GM18520 (cell line): ENCODE data around the gene PRR35.

ENCODE experiments used
- ATAC-seq: cut with Tn5 transposase; IDR thresholded peaks from one replicate; pipeline ENCODE4 v1.9.1; 2021; ENCODE audit not compliant: unreplicated experiment

The PRR35 gene

DNA sequence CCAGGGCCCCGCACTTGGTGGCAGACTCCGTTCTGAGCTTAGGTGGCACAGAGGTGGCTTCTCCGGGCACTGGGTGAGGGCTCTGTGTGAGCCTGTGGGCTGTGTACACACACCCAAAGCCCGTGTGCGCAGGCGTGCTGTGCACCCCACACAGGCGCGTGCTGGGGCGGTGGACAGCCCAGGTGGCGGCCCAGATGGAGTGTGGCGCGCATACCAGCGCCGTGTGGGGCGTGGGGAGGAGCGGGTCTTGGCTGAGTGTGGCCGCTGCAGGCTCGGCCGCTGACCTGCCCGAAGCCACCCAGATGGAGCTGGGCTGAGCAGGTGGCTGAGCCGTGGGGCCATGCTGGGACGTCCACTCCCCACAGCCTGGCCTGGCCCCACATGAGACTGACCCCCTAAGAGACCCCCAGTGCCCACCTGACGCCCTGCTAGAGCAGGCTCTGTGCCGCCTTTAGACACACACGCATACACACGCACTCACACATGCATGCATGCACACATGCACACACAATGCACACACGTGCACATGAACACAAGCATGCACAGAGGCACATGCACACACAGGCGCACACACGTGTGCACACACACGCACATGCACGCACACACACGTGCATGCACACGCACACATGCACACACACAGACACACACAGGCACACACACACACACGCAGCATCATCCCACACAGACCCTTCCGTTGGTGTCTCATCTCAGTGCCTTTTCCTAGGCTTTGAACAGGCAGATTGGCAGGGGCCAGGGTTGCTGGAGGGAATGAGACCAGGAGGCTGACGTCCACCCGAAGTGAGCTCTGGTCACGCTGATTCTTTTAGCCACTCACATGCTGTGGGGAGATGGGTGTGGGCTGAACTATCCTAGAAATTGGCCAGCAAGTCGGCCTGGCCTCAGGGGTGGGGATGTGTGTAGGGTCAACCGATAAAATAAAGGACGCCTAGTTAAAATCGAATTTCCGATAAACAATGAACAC lies 2.1 kb downstream of the PRR35 start:
- ATAC-seq = no peak

DNA sequence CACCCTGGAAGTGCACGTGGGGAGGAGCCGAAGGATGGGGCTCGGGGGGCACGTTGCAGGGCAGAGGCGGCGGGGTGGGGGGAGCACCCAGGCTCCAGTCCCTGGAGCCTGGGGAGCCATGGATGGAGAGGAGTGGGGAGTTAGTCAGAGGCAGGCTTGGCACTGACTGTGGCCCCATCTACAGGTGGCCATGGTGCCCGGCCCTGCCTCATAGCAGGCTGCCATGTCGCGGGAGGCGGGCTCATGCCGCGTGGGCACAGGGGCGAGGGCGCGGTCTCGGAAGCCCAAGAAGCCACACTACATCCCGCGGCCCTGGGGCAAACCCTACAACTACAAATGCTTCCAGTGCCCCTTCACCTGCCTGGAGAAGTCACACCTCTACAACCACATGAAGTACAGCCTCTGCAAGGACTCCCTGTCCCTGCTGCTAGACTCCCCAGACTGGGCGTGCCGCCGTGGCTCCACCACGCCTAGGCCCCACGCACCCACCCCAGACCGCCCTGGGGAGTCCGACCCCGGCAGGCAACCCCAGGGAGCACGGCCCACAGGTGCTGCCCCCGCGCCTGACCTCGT lies 3.0 kb downstream of the PRR35 start:
- ATAC-seq = no peak

DNA sequence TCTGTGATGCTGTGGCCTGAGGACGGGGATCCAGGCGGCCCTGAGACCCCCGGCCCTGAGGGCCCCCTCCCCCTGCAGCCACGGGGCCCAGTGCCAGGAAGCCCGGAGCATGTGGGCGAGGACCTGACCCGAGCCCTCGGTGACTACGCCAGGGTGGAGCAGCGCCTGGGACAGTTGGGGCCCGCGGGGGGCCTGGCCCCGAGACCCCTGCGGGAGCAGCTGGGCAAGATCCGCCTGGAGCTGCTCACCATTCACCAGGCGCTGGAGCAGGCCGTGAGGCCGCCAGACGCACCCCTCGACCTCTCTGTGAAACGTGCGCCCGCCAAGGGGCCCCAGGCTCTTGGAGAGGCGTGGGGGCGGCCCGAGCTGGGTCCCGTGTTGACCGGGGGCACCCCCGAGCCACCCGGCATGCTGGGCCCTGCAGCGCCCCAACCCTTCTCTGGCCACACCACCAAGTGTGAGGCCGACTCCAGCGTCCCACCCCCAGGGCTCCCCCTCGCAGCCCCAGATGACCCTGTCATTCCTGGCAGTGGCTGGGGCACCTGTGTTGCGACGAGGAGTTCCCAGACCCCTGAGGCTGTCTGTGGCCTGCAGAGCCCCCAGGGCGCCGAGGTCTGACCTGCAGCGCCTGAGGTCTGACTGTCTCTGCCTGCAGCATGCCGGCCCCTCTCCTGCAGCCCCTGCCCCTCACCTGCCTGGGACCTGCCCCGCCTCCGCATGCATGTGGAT lies 4.7 kb downstream of the PRR35 start:
- ATAC-seq = no peak

DNA sequence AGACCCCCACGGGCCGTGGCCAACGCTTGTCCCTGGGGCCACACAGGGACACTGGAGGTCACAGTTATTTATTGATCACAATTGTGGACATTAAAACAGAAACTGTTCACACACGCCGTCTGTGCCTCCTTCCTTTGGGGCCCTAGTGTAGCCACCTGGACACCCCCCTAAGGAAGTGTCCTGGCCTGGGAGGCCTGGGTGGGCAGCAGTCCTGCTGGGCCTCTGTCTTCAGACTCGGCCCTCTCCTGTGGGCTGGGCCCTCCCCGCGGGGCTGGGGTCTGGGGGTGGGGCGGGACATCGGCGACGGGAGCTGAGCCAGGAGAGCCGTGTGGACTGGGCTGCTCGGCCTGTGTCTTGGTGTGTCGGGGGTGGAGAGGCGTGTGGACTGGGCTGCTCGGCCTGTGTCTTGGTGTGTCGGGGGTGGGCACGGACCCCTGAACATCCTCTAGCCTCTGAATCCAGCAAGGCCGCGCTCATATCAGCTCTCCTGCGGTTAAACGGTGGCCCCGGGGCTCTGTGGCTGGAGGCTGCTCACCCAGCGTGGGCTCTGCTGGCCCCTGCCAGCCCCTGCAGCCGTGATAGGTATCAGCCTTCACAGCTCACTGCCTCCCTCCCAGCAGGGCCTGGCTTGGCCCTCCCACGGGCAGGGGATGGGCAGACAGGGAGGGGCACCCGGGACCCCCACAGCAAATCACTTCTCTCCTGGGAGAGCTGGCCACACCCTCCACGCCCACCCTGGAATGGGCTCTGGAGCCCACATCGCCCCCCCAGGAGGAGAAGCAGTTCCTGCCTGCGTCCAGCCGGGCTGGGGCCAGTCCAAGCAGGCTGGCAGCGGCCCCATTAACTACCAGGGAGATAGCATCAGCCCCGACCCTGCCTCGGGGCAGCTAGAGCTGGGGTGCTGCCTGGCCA lies 5.5 kb downstream of the PRR35 start:
- no peak for ATAC-seq

DNA sequence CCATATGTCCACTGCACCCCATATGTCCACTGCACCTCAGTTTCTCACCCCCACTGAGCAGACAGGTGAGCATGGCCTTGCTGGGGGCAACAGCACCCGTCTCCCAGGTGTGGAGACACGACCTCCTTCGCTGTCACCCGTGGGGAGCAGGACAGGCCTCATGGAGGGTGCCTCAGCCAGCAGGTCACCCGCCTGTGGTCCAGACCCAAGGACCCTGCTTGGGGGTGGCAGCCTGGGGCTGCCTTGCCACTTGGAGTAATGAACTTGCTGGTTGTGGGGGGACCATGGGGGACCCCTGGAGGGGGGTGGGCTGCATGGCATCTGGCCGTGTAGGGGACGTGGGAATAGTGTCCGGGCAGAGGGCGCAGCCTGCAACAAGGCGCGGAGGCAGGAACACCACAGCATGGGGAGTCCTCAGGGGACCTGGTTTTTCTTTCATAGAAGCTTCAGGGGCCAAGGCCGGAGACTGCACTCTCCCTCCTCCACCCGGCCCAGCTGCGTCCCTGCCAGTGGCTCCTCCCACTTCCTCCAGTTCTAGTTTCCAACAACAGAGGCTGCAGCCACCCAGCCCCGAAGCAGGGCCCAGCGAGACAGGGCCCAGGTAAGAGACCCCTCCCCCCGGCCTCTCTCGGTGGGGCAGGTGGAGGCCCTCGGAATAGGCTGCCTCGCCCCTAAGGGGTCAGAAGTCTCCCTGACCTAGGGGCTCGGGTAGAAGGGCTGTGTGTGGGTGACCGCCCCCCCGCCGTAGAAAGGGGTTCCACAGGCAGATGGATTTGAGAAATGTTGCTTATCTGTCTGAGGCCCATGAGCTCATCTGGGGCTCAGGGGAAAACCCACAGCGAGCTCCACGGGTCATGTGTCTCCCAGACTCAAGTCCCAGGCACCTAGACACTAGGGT lies 6.5 kb downstream of the PRR35 start, which contains the start of gene NHLRC4:
TSS of gene NHLRC4 (plus strand) at position 531 of the 898 bp plus-strand sequence. CDS start 1,043 bp downstream, outside the sequence.
- no peak for ATAC-seq

DNA sequence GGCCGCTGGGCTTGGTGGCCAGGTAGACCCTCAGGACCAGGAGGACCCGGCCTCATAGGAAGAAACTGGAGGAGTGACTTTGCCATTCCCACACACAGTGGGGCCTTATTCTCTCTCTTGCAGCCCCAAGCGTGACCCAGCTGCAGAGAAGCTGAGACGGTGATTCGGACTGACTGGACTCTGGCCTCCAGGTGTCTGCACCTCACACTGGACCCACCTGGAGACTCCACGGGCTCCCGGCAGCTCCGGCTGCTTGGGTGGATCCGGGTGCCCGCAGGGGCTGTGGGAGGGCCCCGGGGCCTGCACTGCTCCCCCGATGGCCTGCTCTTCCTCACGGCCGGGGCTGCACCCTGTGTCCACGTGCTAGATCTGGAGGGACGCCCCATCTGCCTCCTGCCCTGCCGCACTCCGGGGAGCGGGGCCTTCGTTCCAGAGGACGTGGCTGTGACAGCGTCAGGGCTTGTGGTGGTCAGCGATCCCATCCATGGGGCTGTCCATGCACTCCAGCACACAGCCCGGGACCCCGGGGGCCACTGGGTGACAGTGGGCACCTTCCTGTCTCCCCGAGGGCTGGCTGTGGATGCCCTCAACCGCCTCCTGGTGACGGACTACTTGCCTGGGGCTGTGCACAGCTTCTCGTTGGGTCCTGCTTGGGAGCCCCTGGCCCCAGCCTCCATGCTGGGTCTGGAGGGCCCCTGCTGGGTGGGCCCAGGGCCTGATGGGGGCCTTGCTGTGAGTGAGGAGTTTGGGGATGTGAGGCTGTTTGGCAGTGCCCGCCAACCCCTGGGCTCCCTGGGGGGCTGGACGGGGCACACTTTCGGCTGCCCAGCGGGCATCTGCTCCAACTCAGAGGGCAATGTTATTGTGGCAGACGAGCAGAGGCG lies 7.4 kb downstream of the PRR35 start:
- ATAC-seq = no peak

DNA sequence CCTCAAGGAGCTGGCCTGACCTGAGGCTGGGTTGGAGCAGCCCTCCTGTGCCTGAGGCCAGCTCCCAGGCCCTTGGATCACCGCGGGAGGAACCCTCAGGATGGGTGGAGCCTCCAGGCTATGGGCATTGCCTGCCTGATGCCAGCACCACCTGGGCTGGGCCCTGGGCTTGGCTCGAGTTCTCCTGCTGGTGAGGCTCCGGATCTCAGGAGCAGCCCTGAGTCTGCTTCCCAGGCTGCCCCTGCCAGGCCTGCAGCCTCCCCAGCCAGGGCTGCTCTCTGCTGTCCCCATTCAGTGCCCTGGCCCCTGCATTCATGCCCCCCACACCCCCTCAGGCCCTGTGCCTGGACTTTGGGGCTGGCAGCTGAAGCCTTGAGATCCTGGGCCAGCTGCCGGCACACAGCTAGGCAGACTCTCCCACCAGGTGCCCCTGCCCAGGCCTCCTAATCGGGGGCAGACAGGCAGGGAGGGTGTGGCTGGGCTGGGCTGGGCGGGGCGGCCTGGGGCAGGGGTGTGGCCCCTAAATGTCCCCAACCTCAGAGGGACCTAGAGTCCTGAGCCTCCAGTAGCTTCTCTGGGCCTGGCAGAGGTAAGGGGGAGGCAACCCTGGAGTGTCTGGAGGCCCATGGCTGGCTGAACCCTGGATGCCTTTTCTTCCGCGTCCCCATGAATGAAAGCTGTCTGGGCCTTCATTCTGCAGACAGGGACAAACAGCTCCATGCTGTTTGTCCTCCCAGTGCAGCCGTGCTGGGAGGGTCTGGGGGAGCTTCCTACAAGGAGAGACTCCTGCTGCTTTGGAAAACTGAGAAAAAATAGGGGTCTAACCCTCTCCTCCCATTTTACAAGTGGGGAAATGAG lies 8.4 kb downstream of the PRR35 start:
- no peak for ATAC-seq

DNA sequence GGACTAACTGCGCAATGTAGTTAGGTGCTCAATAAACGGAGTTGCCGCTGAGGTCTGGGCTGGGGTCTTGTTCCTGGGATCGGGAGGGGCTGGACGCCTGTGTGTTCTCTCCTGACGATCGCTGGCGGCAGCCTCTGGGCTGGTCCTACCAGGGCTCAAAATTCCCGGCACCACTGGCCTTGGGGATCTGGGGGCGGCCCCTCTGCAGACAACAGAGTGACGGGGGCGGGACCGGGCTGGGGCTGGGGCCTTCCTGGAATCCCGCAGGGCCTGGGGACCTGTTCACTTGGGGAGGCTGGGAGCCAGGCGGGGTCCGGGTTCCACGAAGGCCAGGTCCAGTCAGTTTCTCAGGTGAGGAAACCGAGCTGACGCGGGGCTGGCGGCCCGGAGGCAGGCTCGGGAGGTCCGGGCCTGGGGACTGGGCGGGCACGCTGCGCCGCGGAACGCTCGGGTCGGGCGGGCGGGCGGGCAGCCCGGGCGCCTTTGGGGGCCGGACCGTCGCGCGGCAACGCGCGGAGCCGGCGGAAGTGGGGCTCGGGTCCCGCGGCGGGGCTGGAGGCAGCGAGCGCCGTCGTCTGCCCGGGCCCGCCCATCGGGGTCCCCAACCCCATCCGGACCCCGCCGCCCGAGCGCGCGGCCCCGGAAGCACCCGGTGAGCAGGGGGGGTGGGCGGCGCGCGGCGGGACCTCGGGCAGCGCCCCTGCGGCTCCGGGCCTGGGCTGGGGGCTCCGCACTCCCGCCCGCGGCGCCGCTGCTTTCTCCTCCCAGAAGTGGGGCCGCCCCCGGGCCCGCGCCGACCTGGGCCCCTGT lies 9.5 kb downstream of the PRR35 start, which contains the start of gene PIGQ:
TSS of gene PIGQ (plus strand) at position 524 of the 810 bp plus-strand sequence. CDS start 4,107 bp downstream, outside the sequence.
- ATAC-seq = no peak

DNA sequence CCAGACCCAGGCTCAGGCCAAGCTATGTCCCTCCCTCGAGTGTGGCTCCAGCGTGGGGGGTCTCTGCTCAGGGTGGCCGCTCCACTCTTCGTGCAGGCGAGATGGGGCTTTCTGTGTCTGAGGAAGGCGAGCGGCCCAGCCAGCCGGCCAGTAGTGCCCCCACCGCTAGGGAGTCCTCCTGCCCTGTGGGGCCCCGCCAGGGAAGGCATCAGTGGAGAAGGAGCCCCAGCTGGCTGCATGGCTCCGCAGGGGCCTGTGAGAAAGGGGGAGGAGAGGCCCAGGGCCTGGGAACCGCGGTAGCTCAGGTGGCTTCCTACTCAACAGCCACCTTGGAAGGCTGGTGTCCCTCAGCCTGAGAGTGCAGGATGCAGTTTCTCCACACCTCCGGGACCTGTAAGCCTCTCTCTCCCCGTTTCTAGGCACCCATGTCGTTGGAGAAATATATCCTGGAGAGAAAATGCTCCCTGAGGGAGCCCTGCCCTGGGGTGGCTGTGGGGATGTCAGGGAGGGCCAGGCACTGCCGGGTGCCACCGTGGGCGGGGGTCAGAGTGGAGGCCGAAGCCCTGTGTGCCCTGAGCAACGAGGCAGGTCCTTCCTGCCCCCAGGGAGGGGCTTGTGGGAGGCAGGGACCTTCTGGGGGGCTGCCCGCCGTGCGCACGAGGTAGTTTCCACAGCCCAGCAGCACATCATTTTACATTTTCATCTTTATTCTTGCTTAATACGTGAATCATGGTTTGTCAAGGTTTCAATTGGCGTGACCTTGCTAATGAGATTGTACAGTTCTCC lies 12.9 kb downstream of the PRR35 start:
- ATAC-seq = no peak

DNA sequence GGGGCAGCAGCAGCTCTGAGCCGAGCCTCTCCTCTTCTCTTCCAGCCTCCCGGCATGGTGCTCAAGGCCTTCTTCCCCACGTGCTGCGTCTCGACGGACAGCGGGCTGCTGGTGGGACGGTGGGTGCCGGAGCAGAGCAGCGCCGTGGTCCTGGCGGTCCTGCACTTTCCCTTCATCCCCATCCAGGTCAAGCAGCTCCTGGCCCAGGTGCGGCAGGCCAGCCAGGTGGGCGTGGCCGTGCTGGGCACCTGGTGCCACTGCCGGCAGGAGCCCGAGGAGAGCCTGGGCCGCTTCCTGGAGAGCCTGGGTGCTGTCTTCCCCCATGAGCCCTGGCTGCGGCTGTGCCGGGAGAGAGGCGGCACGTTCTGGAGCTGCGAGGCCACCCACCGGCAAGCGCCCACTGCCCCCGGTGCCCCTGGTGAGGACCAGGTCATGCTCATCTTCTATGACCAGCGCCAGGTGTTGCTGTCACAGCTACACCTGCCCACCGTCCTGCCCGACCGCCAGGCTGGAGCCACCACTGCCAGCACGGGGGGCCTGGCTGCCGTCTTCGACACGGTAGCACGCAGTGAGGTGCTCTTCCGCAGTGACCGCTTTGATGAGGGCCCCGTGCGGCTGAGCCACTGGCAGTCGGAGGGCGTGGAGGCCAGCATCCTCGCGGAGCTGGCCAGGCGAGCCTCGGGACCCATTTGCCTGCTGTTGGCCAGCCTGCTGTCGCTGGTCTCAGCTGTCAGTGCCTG lies 14.0 kb downstream of the PRR35 start:
- ATAC-seq = no peak

DNA sequence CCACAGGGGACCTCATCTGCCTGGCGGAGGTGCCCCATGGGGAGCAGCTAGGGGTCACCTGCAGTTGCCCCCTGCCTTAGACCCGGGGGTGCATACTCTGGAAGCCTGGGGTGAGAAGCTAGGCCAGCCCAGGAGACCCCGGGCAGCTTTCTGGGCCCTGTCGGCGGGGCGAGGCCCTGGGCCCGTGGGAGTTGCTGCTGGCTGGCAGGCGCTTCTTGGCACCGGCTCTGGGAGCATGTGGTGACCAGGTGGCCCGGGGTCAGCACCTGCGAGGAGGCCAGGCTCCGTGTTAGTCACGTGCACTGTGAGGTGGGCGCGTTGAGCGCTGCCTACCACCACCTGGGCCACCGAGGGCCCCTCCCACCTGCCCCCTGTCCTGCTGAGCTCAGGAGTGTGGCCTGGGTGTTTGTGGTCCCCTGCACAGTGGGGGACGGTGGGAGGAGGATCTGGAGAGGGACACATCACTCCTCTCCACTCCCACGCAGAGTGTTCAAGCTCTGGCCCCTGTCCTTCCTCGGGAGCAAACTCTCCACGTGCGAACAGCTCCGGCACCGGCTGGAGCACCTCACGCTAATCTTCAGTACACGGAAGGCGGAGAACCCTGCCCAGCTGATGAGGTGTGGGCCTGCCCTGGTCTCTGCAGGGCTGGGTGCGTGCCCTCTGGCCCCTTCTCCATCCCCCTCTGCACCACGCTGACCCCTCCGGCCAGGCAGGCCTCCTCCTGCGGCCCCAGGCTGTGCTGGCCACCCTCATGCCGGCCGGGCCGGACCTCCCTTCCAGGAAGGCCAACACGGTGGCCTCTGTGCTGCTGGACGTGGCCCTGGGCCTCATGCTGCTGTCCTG lies 15.4 kb downstream of the PRR35 start:
- ATAC-seq = no peak

DNA sequence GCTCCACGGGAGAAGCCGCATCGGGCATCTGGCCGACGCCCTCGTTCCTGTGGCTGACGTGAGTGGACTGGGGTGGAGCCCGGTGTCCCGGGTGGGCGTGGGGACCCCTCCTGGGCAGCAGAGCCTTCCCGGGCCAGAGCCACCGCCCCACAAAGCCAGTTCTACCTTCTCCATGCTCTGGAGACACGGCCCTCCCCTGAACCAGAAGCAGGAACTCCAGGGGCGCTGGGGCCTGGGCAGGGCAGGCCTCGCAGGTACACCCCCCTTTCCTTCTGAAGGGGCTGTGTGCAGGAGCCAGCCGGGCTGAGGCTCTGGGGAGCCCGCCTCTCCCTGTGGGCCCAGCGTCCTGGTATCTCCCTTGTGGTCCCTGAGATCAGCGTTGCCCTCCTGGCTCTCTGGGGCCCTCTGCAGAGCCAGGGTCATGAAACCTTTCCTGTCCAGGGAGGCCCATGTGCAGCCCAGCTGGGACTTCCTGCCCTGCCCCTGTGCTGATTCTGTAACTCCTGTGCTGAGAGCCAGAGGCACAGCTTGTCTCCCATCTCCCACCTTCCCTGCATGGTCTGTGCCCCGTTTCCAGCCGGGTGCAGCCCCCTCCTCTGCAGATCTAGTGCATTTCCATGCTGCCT lies 16.1 kb downstream of the PRR35 start:
- ATAC-seq = no peak

DNA sequence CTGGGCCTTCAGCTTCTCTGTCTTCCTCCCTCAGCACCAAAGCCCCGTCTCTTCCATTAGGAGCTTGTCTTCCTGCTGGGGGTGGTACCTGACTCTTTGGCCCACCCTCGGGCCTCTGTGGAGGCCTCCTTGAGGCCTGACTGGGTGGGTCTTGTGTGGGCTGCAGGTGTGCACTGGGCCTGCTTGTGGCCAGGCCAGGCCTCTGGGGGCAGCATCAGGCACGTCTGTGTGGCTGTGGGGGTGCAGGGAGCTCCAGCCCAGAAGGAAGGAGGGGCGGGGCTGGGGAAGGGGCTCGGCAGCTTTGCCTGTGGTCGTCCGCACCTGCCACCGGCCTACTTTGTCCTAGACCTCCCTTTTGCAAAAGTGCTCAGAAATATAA lies 16.6 kb downstream of the PRR35 start:
- no peak for ATAC-seq

DNA sequence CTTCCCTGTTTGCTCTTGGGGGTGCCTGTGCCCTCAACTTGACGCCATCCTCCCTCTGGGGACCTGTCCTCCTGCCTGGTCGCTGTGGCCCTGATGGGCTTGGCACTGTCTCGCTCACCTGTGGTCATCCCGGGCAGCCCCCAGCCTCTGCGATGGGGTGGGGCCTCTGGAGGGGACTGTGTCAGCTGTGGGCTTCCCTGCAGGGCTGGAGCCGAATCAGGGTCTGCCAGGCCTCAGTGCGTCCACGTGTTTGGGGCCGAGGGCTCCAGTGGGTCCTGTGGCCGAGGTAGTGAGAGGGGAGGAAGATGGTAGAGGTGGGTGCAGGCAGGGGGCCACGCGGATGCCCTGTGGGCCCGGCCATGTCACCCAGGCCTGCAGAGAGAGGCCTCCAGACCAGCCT lies 17.6 kb downstream of the PRR35 start:
- ATAC-seq = no peak
